Liver (tissue), 9 donors: ENCODE measurements around the gene ADAM10. TPM values are rescaled to one million over a fixed set of nuclear protein-coding genes. Genes with fewer than 3 reads are reported as not detected.

Source experiments
- DNase-seq: peaks from one replicate; pipeline ENCODE4 v3.0.0-alpha.2; 2017; ENCODE audit warnings: low spot score
- H3K27ac ChIP-seq, 2 donors: one replicate each; pipeline ENCODE4 v1.7.0; 2013; ENCODE audit warnings: inconsistent platforms in 2 of 2, low read length in 2 of 2, control low read depth in 1 of 2, low read depth in 1 of 2, mild to moderate bottlenecking in 1 of 2
- H3K27me3 ChIP-seq, 4 donors: one replicate each; pipeline versions ENCODE4 v1.6.1 to v1.7.0; 2013; ENCODE audit warnings: low read length in 3 of 4, inconsistent platforms in 1 of 4, mild to moderate bottlenecking in 1 of 4, moderate library complexity in 1 of 4; ENCODE audit not compliant: control insufficient read depth in 4 of 4, insufficient read depth in 4 of 4
- H3K36me3 ChIP-seq, 4 donors: one replicate each; pipeline versions ENCODE4 v1.6.1 to v1.7.0; 2013; ENCODE audit warnings: low read length in 3 of 4, mild to moderate bottlenecking in 3 of 4, low read depth in 1 of 4, moderate library complexity in 1 of 4; ENCODE audit not compliant: control insufficient read depth in 4 of 4, insufficient read depth in 3 of 4
- H3K4me1 ChIP-seq, 4 donors: one replicate each; pipeline versions ENCODE4 v1.6.1 to v1.7.0; 2013; ENCODE audit warnings: low read length in 3 of 4, mild to moderate bottlenecking in 3 of 4, moderate library complexity in 1 of 4; ENCODE audit not compliant: control insufficient read depth in 4 of 4, insufficient read depth in 4 of 4
- H3K4me3 ChIP-seq, 3 donors: one replicate each; pipeline versions ENCODE4 v1.6.1 to v1.7.0; 2013; ENCODE audit warnings: low read length in 3 of 3, control low read depth in 1 of 3, low read depth in 1 of 3, mild to moderate bottlenecking in 1 of 3
- H3K9ac ChIP-seq, 2 donors: one replicate each; pipeline ENCODE4 v1.7.0; 2013; ENCODE audit warnings: low read length in 2 of 2, mild to moderate bottlenecking in 2 of 2, moderate library complexity in 2 of 2, control low read depth in 1 of 2, low read depth in 1 of 2
- H3K9me3 ChIP-seq, 4 donors: one replicate each; pipeline versions ENCODE4 v1.6.1 to v1.7.0; 2013; ENCODE audit warnings: low read length in 3 of 4; ENCODE audit not compliant: control insufficient read depth in 4 of 4
- CTCF ChIP-seq: fragments of 150-350 bp; IDR thresholded peaks from 2 replicates; pipeline ENCODE4 v1.5.1; 2017; ENCODE audit warnings: improper control_type of control experiment, low read depth, low read length; ENCODE audit not compliant: missing input control
- EGR1 ChIP-seq, 2 donors: IDR thresholded peaks; 2 replicates each; pipeline ENCODE4 v1.6.1; 2016 to 2018; ENCODE audit warnings: antibody characterized with exemption in 2 of 2, low read depth in 2 of 2
- FOXA1 ChIP-seq: IDR thresholded peaks from 2 replicates; pipeline ENCODE4 v1.6.1; 2016; ENCODE audit warnings: antibody characterized with exemption
- GABPA ChIP-seq, 2 donors: IDR thresholded peaks in 1 of 2; conservative IDR thresholded peaks in 1 of 2; 2 replicates each; pipeline ENCODE4 v1.6.1; 2016; ENCODE audit warnings: antibody characterized with exemption in 2 of 2, mild to moderate bottlenecking in 1 of 2, moderate library complexity in 1 of 2
- MAX ChIP-seq: IDR thresholded peaks from 2 replicates; pipeline ENCODE4 v1.6.1; 2016; ENCODE audit warnings: antibody characterized with exemption
- RAD21 ChIP-seq, 2 donors: IDR thresholded peaks; 2 replicates each; pipeline ENCODE4 v1.6.1; 2016; ENCODE audit warnings: antibody characterized with exemption in 2 of 2, mild to moderate bottlenecking in 2 of 2
- REST ChIP-seq: IDR thresholded peaks from 2 replicates; pipeline ENCODE4 v1.6.1; 2016; ENCODE audit warnings: antibody characterized with exemption, mild to moderate bottlenecking
- RXRA ChIP-seq, 2 donors: IDR thresholded peaks; 2 replicates each; pipeline ENCODE4 v1.6.1; 2017 to 2018; ENCODE audit warnings: antibody characterized with exemption in 2 of 2, mild to moderate bottlenecking in 1 of 2
- TAF1 ChIP-seq: conservative IDR thresholded peaks from 2 replicates; pipeline ENCODE4 v1.6.1; 2016; ENCODE audit warnings: antibody characterized with exemption, mild to moderate bottlenecking
- WGBS: extraction: QIAGEN DNeasy Blood & Tissue Kit; methylation state at CpG from one replicate; pipeline ENCODE4 v1.1.7; 2013; 5-methylcytosine and 5-hydroxymethylcytosine counted together
- polyA plus RNA-seq, 2 donors: library from polyadenylated mRNA; stranded (reverse) in 1 of 2; unstranded in 1 of 2; fragments of 200-250 nt in 1 of 2; fragments of >200 nt in 1 of 2; fragmentation: Nextera tagmentation in 1 of 2; extraction: Ambion mirVana in 1 of 2; gene quantifications; one replicate each; pipeline versions ENCODE4 v1.2.1 to v1.2.3, GENCODE V29; 2013 to 2015
- total RNA-seq, 2 donors: library from RNA; depleted of rRNA; stranded (reverse); fragments of >200 nt; gene quantifications; one replicate each; pipeline ENCODE4 v1.2.3, GENCODE V29; 2014
- TF ChIP-seq, protein P1 (sequence below): IDR thresholded peaks from 2 replicates; pipeline ENCODE4 v1.6.1; 2016; ENCODE audit warnings: antibody characterized with exemption
- donor health status: healthy.
- donor health status: healthy.
- donor health status: healthy.
- donor health status: healthy.
- donor health status: healthy.

The ADAM10 gene
- total and polyA plus RNA-seq, 4 donors, result 12.6 to 55.6 (median 34.6) TPM

DNA sequence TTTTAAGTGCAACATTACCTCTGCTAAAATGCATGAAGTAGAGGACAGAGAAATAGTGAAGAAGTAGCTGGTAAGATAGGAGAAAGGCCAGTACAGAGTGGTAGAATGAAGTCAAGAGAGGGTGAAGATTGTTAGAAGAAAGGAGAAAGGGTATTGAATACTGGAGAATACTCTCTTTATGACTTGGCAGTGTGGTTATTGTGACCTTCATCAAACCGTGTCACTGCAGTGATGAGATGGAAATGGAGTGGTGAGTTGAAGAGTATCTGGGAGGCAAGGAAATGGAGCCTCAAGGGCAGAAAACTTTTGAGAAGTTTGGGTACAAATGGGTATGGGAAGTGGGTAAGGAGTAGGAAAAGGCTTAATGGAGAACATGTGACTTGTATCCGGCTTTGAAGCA is 46.3 kb upstream of the ADAM10 start:
- 84% methylated on average over 2 of the region's 2 CpGs for WGBS

More for the DNA sequence above, 46.3 kb upstream of the ADAM10 start:
- Histone ChIP-seq H3K4me1 (no peaks in the 10 kb centered on the region), H3K9me3 (no peaks in the 10 kb centered on the region), H3K9ac (no peak overlapping the region), H3K36me3 (no peaks in the 10 kb centered on the region), H3K27me3 (no peaks in the 10 kb centered on the region), H3K4me3 (no peak overlapping the region), H3K27ac (no peak overlapping the region)
- DNase-seq, result no peak
- TF ChIP-seq TAF1 (no peak), EGR1 (IDR thresholded peaks at IDR 0.05; ENCODE audit: low read depth in 2 of 2) (no peak), FOXA1 (no peak), MAX (no peak), REST (no peak), RAD21 (IDR thresholded peaks at IDR 0.05) (no peak), GABPA (IDR thresholded peaks at IDR 0.05 in 1 of 2, conservative IDR thresholded peaks at IDR 0.05 in 1 of 2) (no peak), RXRA (IDR thresholded peaks at IDR 0.05) (no peak), CTCF (no peak)
- TF ChIP-seq, protein P1, sequence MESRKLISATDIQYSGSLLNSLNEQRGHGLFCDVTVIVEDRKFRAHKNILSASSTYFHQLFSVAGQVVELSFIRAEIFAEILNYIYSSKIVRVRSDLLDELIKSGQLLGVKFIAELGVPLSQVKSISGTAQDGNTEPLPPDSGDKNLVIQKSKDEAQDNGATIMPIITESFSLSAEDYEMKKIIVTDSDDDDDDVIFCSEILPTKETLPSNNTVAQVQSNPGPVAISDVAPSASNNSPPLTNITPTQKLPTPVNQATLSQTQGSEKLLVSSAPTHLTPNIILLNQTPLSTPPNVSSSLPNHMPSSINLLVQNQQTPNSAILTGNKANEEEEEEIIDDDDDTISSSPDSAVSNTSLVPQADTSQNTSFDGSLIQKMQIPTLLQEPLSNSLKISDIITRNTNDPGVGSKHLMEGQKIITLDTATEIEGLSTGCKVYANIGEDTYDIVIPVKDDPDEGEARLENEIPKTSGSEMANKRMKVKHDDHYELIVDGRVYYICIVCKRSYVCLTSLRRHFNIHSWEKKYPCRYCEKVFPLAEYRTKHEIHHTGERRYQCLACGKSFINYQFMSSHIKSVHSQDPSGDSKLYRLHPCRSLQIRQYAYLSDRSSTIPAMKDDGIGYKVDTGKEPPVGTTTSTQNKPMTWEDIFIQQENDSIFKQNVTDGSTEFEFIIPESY, result no peak
